HG03095 (cell line): ENCODE measurements around the gene HACD2.

Source experiments
- ATAC-seq: cut with Tn5 transposase; IDR thresholded peaks from one replicate; pipeline ENCODE4 v1.9.1; 2021; ENCODE audit warnings: moderate library complexity; ENCODE audit not compliant: unreplicated experiment

Gene HACD2, protein sequence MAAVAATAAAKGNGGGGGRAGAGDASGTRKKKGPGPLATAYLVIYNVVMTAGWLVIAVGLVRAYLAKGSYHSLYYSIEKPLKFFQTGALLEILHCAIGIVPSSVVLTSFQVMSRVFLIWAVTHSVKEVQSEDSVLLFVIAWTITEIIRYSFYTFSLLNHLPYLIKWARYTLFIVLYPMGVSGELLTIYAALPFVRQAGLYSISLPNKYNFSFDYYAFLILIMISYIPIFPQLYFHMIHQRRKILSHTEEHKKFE

GRCh38 chr3:123584988-123585937 is at the start of gene HACD2:
HACD2 (minus strand) TSS chr3:123585053; CDS start chr3:123585027, 26 bp downstream.
- peak; percentile 89 for ATAC-seq

DNA sequence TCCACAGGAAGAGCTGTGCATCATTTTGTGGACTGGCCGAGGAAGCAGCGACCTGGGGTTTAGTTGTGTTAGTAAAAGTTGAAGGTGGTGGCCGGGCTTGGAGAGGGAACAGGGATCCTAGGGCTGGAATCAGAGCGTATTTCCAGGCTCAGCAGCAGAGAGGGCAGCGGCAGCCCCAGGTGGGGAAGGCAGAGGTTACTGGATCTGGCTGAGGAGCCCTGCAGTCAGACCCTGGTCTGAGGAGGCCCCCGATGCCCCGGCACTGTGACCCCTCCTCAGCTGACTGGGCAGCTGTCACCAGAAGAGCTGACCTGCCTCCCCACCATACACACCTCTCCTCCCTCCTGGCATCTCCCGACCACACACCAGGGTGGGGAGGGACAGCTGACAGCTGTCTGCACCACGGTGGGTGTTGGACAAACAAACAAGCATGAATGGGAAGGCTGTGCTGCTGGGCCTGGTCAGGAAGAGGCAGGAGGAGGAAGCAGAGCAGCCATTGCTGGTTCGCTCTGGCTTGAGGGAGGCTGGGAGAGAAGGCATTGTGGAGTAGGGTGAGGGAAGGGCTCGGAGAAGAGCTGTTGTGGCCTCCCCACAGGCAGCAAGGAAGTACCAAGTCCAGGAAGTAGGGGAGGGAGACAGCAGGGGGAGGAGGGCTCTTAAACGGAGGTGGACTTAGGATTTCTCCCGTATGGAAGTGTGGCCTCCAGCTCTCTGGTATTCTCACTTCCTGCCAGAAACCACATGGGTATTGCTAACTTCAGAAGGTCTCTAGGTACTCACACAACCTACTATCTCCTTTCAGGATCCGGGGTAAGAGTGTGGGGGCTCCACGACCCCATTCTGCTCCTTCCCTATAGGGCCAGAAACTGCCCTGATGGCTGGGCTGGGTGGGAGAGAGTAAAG is 49.5 kb upstream of the HACD2 start:
- ATAC-seq: no peak

- ATAC-seq: no peak
Measured at GRCh38 chr3:123633530-123633929, 48.7 kb upstream of the HACD2 start.

DNA sequence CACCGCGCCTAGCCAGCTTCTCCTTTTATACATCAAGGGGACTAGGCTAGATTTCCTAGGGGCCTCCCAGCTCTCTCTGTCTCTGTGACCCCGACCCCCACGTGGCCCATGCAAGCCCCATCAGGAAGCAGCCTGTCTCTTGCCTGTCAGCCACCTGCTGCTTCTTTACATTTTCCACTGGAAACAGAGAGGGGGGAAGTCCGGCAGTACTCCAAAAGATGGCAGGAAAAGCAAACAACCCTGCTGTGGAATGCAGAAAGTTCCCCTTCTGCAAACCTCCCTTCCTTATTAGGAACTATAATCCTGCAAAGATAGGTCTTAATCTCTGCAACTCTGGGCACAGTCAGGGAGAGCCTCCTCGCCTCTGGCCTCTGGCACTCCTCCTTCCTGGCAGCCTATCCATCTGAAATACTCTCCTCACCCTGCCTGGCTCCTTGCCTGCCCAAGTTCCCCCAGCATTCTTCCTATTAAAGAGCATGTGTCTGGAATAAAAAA is 47.4 kb upstream of the HACD2 start:
- ATAC-seq: no peak

DNA sequence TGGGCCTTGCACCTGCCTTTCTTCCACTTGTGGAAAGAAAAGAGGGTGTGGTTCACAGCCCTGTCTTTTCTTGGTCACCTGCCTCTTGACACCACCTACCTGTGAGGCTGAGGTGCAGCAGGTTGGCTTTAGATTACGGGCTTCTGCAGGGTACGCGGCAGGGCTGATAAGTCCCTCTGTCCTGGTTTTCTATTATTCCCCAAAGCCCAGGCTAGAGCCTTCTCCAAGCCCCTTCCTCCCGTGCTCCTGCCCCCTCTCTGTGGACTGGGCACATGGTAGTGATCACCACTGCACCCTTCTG is 44.8 kb upstream of the HACD2 start:
- ATAC-seq: no peak

- no peak for ATAC-seq
Measured at GRCh38 chr3:123628996-123629746, 44.3 kb upstream of the HACD2 start.

- no peak for ATAC-seq
Measured at GRCh38 chr3:123627673-123628670, 43.1 kb upstream of the HACD2 start.

- ATAC-seq: no peak
Measured at GRCh38 chr3:123626881-123627280, 42.0 kb upstream of the HACD2 start.

- no peak for ATAC-seq
Measured at GRCh38 chr3:123624302-123624701, 39.4 kb upstream of the HACD2 start.

GRCh38 chr3:123623346-123623880 is 38.6 kb upstream of the HACD2 start:
- ATAC-seq: no peak

DNA sequence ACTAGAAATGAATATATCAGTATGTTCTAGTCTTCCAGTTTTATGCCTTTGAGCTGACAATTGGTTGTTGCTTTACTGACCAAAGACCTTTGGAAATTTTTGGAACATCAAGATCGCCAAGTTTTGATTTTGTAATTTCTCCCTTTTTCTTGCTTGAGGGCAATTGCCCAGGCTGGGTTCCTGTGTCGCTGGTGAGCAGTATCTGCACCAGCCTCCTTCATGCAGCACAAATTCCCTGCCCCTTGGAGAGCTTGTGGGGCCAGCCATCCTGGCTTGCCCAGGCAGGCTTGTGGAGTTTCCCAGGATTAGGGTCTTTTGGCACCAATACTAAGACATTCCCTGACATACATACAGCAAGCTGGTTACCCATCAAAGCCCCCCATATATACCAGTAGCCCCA is 37.9 kb upstream of the HACD2 start:
- no peak for ATAC-seq

- ATAC-seq: no peak
Measured at GRCh38 chr3:123621850-123622189, 37.0 kb upstream of the HACD2 start.

GRCh38 chr3:123621186-123621849 is 36.5 kb upstream of the HACD2 start:
- no peak for ATAC-seq

DNA sequence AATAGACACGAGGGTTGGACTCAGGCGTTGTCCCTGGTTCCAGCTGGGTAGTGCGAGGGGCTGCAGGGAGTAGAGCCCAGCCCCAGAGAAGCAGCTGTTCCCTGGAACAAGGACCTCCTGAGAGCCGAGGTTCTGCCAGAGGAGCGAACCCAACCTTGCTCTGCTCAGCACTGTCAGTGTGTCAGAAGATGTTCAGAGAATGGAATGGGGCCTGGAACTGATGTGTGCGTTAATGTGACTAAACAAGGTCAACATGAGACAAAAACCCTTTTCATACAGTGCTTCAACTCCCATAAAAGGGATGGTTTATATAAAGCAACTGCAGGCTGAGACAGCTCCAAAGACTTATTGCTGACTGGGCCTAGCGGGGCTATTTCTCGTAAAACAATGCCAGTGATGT is 35.5 kb upstream of the HACD2 start:
- ATAC-seq: no peak

DNA sequence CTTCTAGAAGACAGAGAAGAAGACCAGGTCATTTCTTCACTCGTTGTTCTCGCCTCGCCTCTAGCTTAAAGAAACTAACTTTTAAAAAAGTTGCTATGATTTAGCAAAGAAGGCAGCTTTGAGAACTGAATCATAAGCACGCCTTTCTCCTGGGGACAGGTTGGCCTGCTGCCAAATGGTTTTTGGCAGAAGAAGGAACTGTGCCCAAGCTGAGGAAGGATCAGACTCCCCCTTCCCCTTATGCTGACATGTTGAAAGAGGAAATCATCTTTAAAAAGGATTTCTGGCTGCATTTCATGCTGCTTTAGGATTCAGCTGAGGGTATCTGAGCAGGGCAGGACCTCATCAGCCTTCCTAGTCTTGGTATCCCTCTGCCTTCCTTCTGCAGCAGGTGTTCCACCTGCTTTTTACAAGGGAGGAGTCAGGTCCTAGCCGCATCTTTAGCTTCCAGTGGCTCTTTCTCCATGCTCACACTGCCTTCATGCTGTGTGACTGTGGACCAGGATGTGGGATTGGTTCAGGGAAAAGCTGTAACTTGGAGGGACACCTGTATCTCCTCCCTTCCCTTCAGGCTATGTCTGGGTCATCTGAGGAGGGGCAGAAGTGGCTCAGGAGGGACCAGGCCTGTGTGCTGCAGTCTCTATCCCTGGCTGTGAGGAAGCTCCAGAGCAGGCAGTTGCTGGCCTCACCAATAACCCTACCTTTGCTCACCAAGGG is 34.1 kb upstream of the HACD2 start:
- ATAC-seq: no peak

DNA sequence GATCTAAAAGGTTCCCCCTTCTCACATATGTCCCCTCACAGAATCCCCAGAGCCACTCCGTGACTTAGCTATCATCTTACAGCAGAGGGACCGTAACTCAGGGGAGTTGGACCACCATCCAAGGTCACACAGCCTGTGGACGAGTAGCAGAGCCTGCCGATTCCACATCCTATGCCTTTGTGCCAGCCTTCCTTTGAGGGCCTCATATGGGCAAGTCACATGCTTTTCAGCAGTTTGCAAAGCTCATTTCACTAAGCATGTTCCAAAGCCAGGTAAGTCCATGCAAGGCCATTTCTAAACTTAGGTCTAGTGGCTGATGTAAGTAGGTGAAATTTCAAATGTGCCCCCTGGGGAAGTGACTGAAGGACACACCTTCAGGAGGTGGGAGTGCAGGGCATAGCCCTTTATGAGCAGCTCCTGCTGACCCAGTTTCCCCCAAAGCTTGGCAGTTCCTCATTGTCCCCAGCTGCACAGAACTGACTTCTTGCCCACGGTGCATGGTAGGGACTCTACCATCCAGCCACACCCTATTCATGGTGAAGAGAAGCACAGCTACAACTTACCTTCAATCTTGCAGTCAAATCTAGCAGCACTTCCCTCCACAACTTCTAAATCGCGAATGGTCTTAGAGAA is 33.3 kb upstream of the HACD2 start:
- no peak for ATAC-seq

- ATAC-seq: no peak
Measured at GRCh38 chr3:123616593-123616992, 31.7 kb upstream of the HACD2 start.
